Measurements from ENCODE around the gene TMEM50B. TPM values are rescaled to one million over a fixed set of nuclear protein-coding genes. Genes with fewer than 3 reads are reported as not detected.

TMEM50B gene
- polyA plus RNA-seq, 3 donors: 33.8 to 43.0 (median 38.2) TPM

GRCh38 chr21:33461538-33462250 is 18.1 kb downstream of the TMEM50B start:
- H3K4me3 Mint-ChIP-seq: no peak overlapping the region
- TF ChIP-seq CTCF (IDR thresholded peaks at IDR 0.05): no peak
- H3K36me3 Mint-ChIP-seq: peaks cover 36 to 52% of the 10 kb centered on the region in 2 donors
- H3K4me3 ChIP-seq (replicated peaks in 1 of 3; ENCODE audit: low read depth in 2 of 3, low read length in 3 of 3): no peak overlapping the region
- no peaks in the 10 kb centered on the region for H3K27me3 ChIP-seq (ENCODE audit: control insufficient read depth in 2 of 2, insufficient read depth in 2 of 2, low read length in 2 of 2)
- H3K79me2 ChIP-seq (ENCODE audit: insufficient read depth, low read length): no peaks in the 10 kb centered on the region
- no peaks in the 10 kb centered on the region for H4K20me1 ChIP-seq (ENCODE audit: insufficient read depth, low read length)
- H3K9ac ChIP-seq (ENCODE audit: insufficient read depth, low read length, poor library complexity, severe bottlenecking): no peak overlapping the region
- H3K4me1 Mint-ChIP-seq: no peaks in the 10 kb centered on the region
- no peak overlapping the region for H3K4me2 ChIP-seq (replicated peaks; ENCODE audit: extremely low read depth, low read length, poor library complexity, severe bottlenecking)
- no peak overlapping the region for H3K27ac ChIP-seq (ENCODE audit: low read depth in 1 of 2, low read length in 2 of 2)
- no peak for DNase-seq
- 100% methylated on average over 1 of the region's 5 CpGs for WGBS (ENCODE audit: insufficient coverage)
- no peaks in the 10 kb centered on the region for H3K9me3 Mint-ChIP-seq
- intact Hi-C loops (cut with micrococcal nuclease): no loop called here
- no peak overlapping the region for H3K27ac Mint-ChIP-seq
- no peaks in the 10 kb centered on the region for H3K9me3 ChIP-seq (replicated peaks in 1 of 2; ENCODE audit: control insufficient read depth in 1 of 2, insufficient read depth in 1 of 2, low read length in 2 of 2)
- no peak overlapping the region for H2AFZ ChIP-seq (ENCODE audit: insufficient read depth, low read depth, low read length, poor library complexity, severe bottlenecking)
- no peaks in the 10 kb centered on the region for H3K4me1 ChIP-seq (ENCODE audit: control insufficient read depth in 1 of 2, insufficient read depth in 2 of 2, low read length in 2 of 2)
- H3K27me3 Mint-ChIP-seq (ENCODE audit: low read depth in 3 of 3): no peaks in the 10 kb centered on the region
- H3K36me3 ChIP-seq (replicated peaks in 1 of 2; ENCODE audit: control insufficient read depth in 1 of 2, insufficient read depth in 2 of 2, low read length in 2 of 2): peaks cover 23 to 60% of the 10 kb centered on the region in 2 donors

- no peaks in the 10 kb centered on the region for H3K27me3 Mint-ChIP-seq (ENCODE audit: low read depth in 3 of 3)
- Histone ChIP-seq H3K36me3 (replicated peaks in 1 of 2; ENCODE audit: control insufficient read depth in 1 of 2, insufficient read depth in 2 of 2, low read length in 2 of 2) (peaks cover 25 to 67% of the 10 kb centered on the region in 2 donors), H3K4me3 (replicated peaks in 1 of 3; ENCODE audit: low read depth in 2 of 3, low read length in 3 of 3) (no peak overlapping the region), H3K27ac (ENCODE audit: low read depth in 1 of 2, low read length in 2 of 2) (no peak overlapping the region), H3K27me3 (ENCODE audit: control insufficient read depth in 2 of 2, insufficient read depth in 2 of 2, low read length in 2 of 2) (no peaks in the 10 kb centered on the region), H3K4me1 (ENCODE audit: control insufficient read depth in 1 of 2, insufficient read depth in 2 of 2, low read length in 2 of 2) (no peaks in the 10 kb centered on the region), H3K79me2 (ENCODE audit: insufficient read depth, low read length) (no peaks in the 10 kb centered on the region), H2AFZ (ENCODE audit: insufficient read depth, low read depth, low read length, poor library complexity, severe bottlenecking) (no peak overlapping the region), H3K4me2 (replicated peaks; ENCODE audit: extremely low read depth, low read length, poor library complexity, severe bottlenecking) (no peak overlapping the region), H3K9ac (ENCODE audit: insufficient read depth, low read length, poor library complexity, severe bottlenecking) (no peak overlapping the region), H4K20me1 (ENCODE audit: insufficient read depth, low read length) (no peaks in the 10 kb centered on the region), H3K9me3 (replicated peaks in 1 of 2; ENCODE audit: control insufficient read depth in 1 of 2, insufficient read depth in 1 of 2, low read length in 2 of 2) (no peaks in the 10 kb centered on the region)
- intact Hi-C loops (cut with micrococcal nuclease): no loop called here
- no peaks in the 10 kb centered on the region for H3K4me1 Mint-ChIP-seq
- H3K4me3 Mint-ChIP-seq: no peak overlapping the region
- WGBS (ENCODE audit: insufficient coverage): 100% methylated on average over 1 of the region's 3 CpGs
- TF ChIP-seq CTCF (IDR thresholded peaks at IDR 0.05): no peak
- H3K9me3 Mint-ChIP-seq: no peaks in the 10 kb centered on the region
- H3K27ac Mint-ChIP-seq: no peak overlapping the region
- no peak for DNase-seq
- peaks cover 33 to 50% of the 10 kb centered on the region in 2 donors for H3K36me3 Mint-ChIP-seq
Measured at GRCh38 chr21:33458861-33459260, 20.9 kb downstream of the TMEM50B start.
